HL-60 (cell line): ENCODE measurements around the gene MAP3K5.

Experiments
- DNase-seq, 2 experiments: peaks; one replicate each; pipeline ENCODE4 v3.0.0-alpha.2; 2010 to 2020; ENCODE audit warnings: low read depth in 1 of 2, low spot score in 1 of 2
- H3K27ac ChIP-seq: fragments of 250-450 bp; sonication (Bioruptor Pico); replicated peaks from 2 replicates; pipeline ENCODE4 v1.5.1; 2020; ENCODE audit warnings: mild to moderate bottlenecking, moderate library complexity
- H3K27me3 ChIP-seq: fragments of 250-450 bp; sonication (Bioruptor Pico); 2 replicates; pipeline ENCODE4 v1.5.1; 2021; ENCODE audit warnings: mild to moderate bottlenecking, moderate library complexity; ENCODE audit not compliant: insufficient read depth, poor library complexity, severe bottlenecking
- H3K4me3 ChIP-seq: replicated peaks from 2 replicates; pipeline ENCODE4 v1.5.1; 2011; ENCODE audit warnings: mild to moderate bottlenecking, control low read depth, low read length; ENCODE audit not compliant: insufficient read depth
- GABPA ChIP-seq: IDR thresholded peaks from 2 replicates; pipeline ENCODE4 v1.6.1; 2012; ENCODE audit warnings: low read depth
- POLR2AphosphoS5 ChIP-seq: IDR thresholded peaks from 2 replicates; pipeline ENCODE4 v1.6.1; 2012; ENCODE audit warnings: low read depth
- REST ChIP-seq: IDR thresholded peaks from 2 replicates; pipeline ENCODE4 v1.6.1; 2012; ENCODE audit warnings: low read depth; ENCODE audit not compliant: insufficient replicate concordance
- SPI1 ChIP-seq: IDR thresholded peaks from 2 replicates; pipeline ENCODE4 v1.6.1; 2012; ENCODE audit warnings: low read depth, mild to moderate bottlenecking, borderline replicate concordance
- long read RNA-seq: library from polyadenylated mRNA; unstranded; transcript quantifications from one replicate; pipeline ENCODE4 v2.0.0, GENCODE V29; 2020
- TF ChIP-seq, protein P1 (sequence below): IDR thresholded peaks from one replicate; pipeline ENCODE4 v1.5.1; 2011; ENCODE audit warnings: low read length, control low read depth, inconsistent platforms; ENCODE audit not compliant: insufficient read depth

The MAP3K5 gene
- long read RNA-seq, partial matches to known transcripts: 5 of 8 reads
- long read RNA-seq, other reads (novel, unspliced or antisense): 3 of 8 reads

- peak; percentile 8 for TF ChIP-seq REST
- TF ChIP-seq POLR2AphosphoS5: peak; percentile 47; the same call in 1 of the 2 replicates
- no peak for TF ChIP-seq GABPA
- no peak for TF ChIP-seq SPI1
- TF ChIP-seq, protein P1, sequence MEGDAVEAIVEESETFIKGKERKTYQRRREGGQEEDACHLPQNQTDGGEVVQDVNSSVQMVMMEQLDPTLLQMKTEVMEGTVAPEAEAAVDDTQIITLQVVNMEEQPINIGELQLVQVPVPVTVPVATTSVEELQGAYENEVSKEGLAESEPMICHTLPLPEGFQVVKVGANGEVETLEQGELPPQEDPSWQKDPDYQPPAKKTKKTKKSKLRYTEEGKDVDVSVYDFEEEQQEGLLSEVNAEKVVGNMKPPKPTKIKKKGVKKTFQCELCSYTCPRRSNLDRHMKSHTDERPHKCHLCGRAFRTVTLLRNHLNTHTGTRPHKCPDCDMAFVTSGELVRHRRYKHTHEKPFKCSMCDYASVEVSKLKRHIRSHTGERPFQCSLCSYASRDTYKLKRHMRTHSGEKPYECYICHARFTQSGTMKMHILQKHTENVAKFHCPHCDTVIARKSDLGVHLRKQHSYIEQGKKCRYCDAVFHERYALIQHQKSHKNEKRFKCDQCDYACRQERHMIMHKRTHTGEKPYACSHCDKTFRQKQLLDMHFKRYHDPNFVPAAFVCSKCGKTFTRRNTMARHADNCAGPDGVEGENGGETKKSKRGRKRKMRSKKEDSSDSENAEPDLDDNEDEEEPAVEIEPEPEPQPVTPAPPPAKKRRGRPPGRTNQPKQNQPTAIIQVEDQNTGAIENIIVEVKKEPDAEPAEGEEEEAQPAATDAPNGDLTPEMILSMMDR: peak; percentile 38
- DNase-seq: peak; percentile 66 to 93
- Histone ChIP-seq H3K4me3 (peak within 1 kb of the TSS; percentile 87), H3K27me3 (no peaks in the 10 kb centered on the region), H3K27ac (peak within 1 kb of the TSS; percentile 91)
Measured at GRCh38 chr6:136792410-136793262, at the start of gene MAP3K5. MAP3K5 (minus strand) TSS chr6:136792477; CDS start chr6:136792157, 320 bp downstream.

GRCh38 chr6:136840276-136841001, 48.2 kb upstream of the MAP3K5 start:
- Histone ChIP-seq H3K4me3 (no peak overlapping the region), H3K27me3 (no peaks in the 10 kb centered on the region), H3K27ac (no peak overlapping the region)
- no peak for DNase-seq
- no peak for TF ChIP-seq POLR2AphosphoS5
- TF ChIP-seq SPI1: no peak
- TF ChIP-seq REST: no peak
- TF ChIP-seq GABPA: no peak
- TF ChIP-seq, protein P1: no peak

DNA sequence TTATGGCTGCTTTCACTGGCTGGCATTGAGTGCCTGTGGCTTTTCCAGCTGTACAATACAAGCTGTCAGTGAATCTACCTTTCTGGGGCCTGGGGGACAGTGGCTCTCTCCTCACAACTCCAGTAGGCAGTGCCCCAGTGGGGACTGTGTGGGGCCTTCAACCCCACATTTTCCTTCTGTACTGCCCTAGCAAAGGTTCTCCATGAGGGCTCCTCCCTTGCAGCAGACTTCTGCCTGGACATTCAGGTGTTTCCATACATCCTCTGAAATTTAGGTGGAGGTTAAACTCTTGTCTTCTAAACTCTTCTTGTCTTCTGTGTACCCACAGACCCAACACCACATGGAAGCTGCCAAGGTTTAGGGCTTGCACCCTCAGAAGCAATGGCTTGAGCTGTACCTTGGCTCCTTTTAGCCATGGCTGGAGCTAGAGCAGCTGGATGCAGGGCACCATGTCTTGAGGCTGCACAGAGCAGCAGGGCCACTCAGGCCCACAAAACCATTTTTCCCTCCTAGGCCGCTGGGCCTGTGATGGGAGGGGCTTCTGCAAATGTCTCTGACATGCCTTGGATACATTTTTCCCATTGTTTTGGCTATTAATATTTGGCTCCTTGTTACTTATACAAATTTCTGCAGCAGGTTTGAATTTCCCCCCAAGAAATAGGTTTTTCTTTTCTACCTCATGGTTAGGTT, 39.7 kb upstream of the MAP3K5 start:
- Histone ChIP-seq H3K4me3 (no peak overlapping the region), H3K27me3 (no peaks in the 10 kb centered on the region), H3K27ac (no peak overlapping the region)
- no peak for DNase-seq
- TF ChIP-seq POLR2AphosphoS5 (no peak), SPI1 (no peak), REST (no peak), GABPA (no peak)
- TF ChIP-seq, protein P1: no peak
